GM18526 (cell line): ENCODE results near the gene PLXNC1.

Source experiments
- POLR2A ChIP-seq: IDR thresholded peaks from 3 replicates; pipeline ENCODE4 v1.6.1; 2011; ENCODE audit not compliant: insufficient read length; ENCODE audit errors: extremely low read depth

Gene PLXNC1

GRCh38 chr12:94178882-94179281 lies 30.5 kb downstream of the PLXNC1 start:
- no peak for TF ChIP-seq POLR2A

DNA sequence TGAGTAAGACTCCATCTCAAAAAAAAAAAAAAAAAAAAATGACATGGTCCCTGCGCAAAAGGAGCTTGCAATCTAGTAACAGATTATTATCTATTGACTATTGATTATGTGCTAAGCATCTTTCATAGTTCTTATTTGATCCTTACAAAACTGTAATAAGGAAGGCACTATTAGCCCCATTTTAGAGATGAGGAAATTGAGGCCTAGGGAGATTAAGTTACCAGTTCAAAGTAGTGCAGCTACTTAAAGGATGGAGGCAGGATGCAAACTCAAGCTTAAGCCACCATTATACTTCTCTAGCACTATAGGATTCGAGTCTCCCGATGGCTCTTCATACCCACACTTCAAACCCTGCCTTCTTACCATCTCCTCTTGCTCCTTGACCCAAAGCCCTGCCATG lies 31.3 kb downstream of the PLXNC1 start:
- TF ChIP-seq POLR2A, result no peak

GRCh38 chr12:94180558-94181296 lies 32.4 kb downstream of the PLXNC1 start:
- no peak for TF ChIP-seq POLR2A

DNA sequence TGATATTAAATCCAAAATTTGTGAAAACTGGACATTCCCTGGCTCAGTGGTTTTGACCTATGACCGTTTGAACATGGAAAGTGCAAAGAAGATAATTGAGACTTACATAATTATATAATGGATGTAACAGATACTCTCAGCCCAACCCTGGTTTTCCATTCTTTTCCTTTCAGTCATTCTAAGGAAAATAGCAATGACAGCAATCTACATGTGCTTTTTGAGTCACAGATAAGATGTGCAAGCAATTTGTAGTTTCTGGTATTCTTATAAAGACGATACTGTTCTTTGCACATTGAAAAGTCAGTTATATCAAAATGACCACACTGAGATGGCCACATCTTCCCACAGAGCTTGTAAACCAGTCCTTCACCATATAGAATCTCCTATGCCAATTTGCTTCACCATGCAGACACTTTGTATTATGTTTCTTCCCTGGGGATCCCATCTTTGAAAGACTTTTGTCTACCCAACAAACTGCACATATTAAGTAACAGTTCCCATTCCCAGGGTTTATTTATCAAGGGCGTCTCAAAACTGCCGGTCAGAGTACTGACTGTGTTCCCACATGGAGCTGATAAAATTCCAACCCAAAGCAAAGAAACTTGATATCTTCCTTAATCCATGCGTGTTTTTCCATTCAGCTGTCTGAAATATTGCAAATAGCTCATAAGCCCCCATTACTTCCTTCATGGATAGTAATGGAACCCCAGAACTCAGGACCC lies 34.8 kb downstream of the PLXNC1 start:
- TF ChIP-seq POLR2A, result no peak

DNA sequence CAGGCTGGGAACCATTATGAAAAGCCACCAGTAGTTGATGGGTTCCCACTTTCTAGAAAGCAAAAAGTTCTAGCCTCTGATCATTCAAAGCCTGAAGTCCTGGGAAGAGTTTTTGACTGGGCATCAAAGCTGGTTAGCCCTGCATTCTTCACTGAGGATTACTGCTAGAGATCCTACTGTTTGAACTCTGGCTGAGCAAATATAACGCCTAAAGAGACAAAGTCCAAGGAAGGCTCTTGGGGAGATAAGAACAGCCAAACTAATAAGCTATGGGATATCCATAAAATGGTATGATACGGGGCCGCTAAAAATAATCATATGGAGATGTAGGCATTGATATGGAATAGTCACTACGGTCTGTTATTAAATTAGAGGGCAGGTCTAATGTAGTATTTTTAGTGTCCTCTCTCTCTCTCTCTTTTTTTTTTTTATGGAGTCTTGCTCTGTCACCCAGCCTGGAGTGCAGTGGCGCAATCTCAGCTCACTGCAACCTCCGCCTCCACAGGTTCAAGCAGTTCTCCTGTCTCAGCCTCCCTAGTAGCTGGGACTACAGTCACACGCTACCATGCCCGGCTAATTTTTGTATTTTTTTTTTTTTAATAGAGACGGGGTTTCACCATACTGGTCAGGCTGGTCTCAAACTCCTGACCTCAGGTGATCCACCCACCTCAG lies 35.5 kb downstream of the PLXNC1 start:
- no peak for TF ChIP-seq POLR2A

GRCh38 chr12:94184995-94185719 lies 36.8 kb downstream of the PLXNC1 start:
- no peak for TF ChIP-seq POLR2A

DNA sequence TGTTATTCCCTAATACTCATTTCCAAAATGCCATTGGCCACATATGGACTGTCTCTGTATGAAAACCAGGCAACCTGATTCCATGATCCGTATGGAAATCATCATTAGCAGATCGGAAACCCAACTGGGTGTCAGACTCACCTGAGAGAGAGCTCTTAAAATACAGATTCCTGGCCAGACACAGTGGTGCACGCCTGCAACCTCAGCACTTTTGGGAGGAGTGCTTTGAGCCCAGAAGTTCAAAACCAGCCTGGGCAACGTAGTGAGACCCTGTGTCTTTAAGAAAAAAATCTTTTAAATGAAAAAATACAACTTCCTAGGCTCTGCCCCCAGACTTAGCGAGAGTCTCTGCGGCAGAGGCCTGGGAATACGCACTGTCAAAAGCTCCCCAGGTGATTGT lies 37.4 kb downstream of the PLXNC1 start:
- TF ChIP-seq POLR2A, result no peak

GRCh38 chr12:94186278-94187241 lies 38.2 kb downstream of the PLXNC1 start:
- TF ChIP-seq POLR2A, result no peak

GRCh38 chr12:94187361-94187760 lies 39.0 kb downstream of the PLXNC1 start:
- TF ChIP-seq POLR2A, result no peak

DNA sequence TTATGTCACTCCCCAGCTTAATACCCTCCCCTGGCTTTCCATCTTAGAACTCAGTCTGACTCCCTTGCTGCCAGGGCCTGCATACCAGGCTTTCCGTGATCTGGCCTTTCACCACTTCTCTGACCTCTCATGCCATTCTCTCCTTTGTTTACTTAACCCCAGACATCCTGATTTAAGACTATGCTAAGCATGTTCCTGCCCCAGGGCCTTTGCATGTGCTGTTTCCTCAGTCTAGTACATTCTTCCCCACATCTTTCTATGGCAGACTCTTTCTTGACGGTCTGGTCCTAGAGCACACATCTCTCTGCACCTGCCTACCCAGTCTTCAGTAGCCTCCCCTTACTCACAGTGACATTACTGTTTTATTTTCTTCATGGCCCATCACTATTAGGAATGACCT lies 42.2 kb downstream of the PLXNC1 start:
- no peak for TF ChIP-seq POLR2A

- TF ChIP-seq POLR2A, result no peak
These were observed 42.6 kb downstream of the PLXNC1 start for GRCh38 chr12:94191023-94191422.

DNA sequence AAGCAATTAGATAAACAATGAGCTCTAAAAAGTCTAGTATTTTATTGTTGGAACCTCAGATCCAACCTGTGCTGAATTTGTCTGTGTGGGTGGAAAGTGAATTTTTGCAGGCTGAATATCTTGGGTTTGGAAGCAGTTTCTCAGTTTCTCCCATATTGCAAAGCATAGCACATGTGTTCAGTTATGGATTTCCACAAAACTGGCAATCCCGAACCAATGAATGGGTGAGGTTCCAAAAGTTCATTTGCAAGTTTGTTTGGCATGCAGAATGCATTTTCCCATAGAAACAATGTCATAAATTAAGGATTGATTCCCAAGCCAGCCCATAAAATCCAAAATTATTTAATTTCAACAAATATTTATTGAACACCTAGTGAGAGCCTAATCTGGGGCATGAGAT lies 43.4 kb downstream of the PLXNC1 start:
- TF ChIP-seq POLR2A, result no peak

- TF ChIP-seq POLR2A, result no peak
These were observed 44.1 kb downstream of the PLXNC1 start for GRCh38 chr12:94192506-94192905.

GRCh38 chr12:94193168-94193567 lies 44.8 kb downstream of the PLXNC1 start:
- no peak for TF ChIP-seq POLR2A
